Thyroid gland (tissue), 4 donors: ENCODE results near the gene RAP1A.

Experiments used
- CTCF ChIP-seq, 6 experiments: fragments of 200-600 bp in 3 of 6; fragments of 450-650 bp in 3 of 6; sonication (generic) in 3 of 6; IDR thresholded peaks; one replicate each; pipeline ENCODE4 v1.5.1; 2016 to 2019; ENCODE audit warnings: antibody characterized with exemption in 6 of 6, mild to moderate bottlenecking in 2 of 6, inconsistent platforms in 1 of 6, moderate library complexity in 1 of 6
- POLR2A ChIP-seq, 2 donors: fragments of 450-650 bp; IDR thresholded peaks; one replicate each; pipeline ENCODE4 v1.6.1; 2017; ENCODE audit warnings: antibody characterized with exemption in 2 of 2, mild to moderate bottlenecking in 2 of 2, moderate library complexity in 1 of 2

GRCh38 chr1:111758373-111758772 is 138.8 kb downstream of the RAP1A start:
- TF ChIP-seq CTCF (IDR thresholded peaks at IDR 0.05) (no peak), POLR2A (IDR thresholded peaks at IDR 0.05) (no peak)
